K562 (cell line): ENCODE data around the gene SMG9. TPM values are rescaled to one million over a fixed set of nuclear protein-coding genes. Genes with fewer than 3 reads are reported as not detected.
A peak's percentile ranks its signal among the peaks of the same experiment; 100 is the strongest.

Experiments
- CREM ChIP-seq: IDR thresholded peaks from 2 replicates; pipeline ENCODE4 v1.6.1; 2014; ENCODE audit warnings: antibody characterized with exemption, low read depth
- DPF2 ChIP-seq: fragments of 450-650 bp; IDR thresholded peaks from 2 replicates; pipeline ENCODE4 v1.6.1; 2016
- polyA plus RNA-seq, 8 experiments: library from polyadenylated mRNA; depleted of rRNA in 4 of 8; stranded (reverse) in 5 of 8; unstranded in 3 of 8; fragments of >200 nt; fragmentation: Nextera tagmentation in 2 of 8; fragmentation: Illumina TruSeq in 1 of 8; extraction: Ambion mirVana in 2 of 8; extraction: Trizol in 1 of 8; gene quantifications; 2 replicates each; pipeline versions ENCODE4 v1.2.1 to v1.2.3, GENCODE V29; 2011 to 2014; ENCODE audit warnings: inconsistent platforms in 1 of 8, missing spikeins in 1 of 8
- total RNA-seq, 7 experiments: library from RNA; depleted of rRNA in 6 of 7; stranded (reverse); fragments of >200 nt in 6 of 7; fragmentation: Illumina TruSeq in 2 of 7; extraction: Trizol in 2 of 7; gene quantifications; 2 replicates each; pipeline versions ENCODE4 v1.2.1 to v1.2.3, GENCODE V29; 2011 to 2021; ENCODE audit warnings: low replicate concordance in 1 of 7
- TF ChIP-seq, protein P1 (sequence below): fragments of 450-650 bp; IDR thresholded peaks from 2 replicates; pipeline ENCODE4 v1.6.1; 2016; ENCODE audit warnings: antibody characterized with exemption
- TF ChIP-seq, protein P2 (sequence below), 2 experiments: fragments of 450-650 bp; formaldehyde crosslinking in 1 of 2; IDR thresholded peaks; 2 replicates each; pipeline versions ENCODE4 v1.4.0 to v1.6.1; 2014 to 2020; ENCODE audit warnings: mild to moderate bottlenecking in 2 of 2, borderline replicate concordance in 1 of 2, low read depth in 1 of 2
- TF ChIP-seq, protein P3 (sequence below): IDR thresholded peaks from 2 replicates; pipeline ENCODE4 v1.6.1; 2011; ENCODE audit warnings: borderline replicate concordance, low read depth, mild to moderate bottlenecking, moderate library complexity, low read length; ENCODE audit not compliant: insufficient read depth, poor library complexity, severe bottlenecking

SMG9 gene
- total and polyA plus RNA-seq, 9 of the 15 experiments (the other 6 are each of a cell fraction or from before 2014, with no cell fraction given) = 1.7 to 79.7 (median 40.2) TPM

DNA sequence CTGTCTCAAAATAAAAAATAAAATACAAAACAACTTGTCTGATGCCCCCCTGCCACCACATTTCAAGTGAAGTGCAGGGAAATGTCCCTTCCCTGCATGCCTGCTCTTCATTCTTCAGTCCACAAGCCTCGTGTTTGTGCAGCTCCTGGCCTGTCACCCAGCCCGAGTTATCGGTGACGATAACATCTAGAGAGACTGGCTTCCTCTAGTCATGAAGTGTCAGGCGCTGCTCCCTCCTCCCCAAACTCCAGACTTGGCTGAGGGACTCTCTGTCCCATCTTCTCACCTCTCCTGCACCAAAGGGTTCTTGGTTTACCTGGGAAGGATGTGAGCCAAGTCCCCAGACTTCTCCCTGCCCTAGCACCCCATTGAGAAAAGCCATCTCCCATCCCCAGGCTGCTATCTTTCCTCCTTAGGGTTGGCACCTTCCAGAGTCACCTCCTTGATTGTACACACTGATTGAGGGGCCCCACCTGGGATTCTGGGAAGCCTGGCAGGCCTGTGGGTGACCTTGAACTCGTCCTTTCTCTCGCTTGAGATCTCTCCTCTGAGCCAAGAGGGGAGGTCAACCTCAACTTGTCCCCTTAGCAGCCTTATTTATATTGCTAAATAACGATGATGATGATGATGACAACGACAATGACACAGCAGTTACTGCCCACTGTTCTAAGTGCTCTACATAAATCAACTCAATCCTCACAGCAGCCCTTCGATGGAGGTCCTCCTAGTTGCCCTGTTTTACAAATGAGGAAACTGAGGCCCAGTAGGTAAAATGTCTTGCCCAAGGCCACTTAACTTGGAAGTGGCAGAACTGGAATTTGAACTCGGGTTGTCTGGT is 71.7 kb downstream of the SMG9 start (continued):
- TF ChIP-seq, protein P1, sequence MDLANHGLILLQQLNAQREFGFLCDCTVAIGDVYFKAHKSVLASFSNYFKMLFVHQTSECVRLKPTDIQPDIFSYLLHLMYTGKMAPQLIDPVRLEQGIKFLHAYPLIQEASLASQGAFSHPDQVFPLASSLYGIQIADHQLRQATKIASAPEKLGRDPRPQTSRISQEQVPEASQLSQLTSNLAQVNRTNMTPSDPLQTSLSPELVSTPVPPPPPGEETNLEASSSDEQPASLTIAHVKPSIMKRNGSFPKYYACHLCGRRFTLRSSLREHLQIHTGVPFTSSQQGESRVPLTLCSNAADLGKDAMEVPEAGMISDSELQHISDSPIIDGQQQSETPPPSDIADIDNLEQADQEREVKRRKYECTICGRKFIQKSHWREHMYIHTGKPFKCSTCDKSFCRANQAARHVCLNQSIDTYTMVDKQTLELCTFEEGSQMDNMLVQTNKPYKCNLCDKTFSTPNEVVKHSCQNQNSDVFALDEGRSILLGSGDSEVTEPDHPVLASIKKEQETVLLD = no peak
- TF ChIP-seq CREM (peak; percentile 3; the same call in 1 of the 2 replicates), DPF2 (0 out of 2 replicates have a peak, but pooled peaks have one; percentile 28)
- TF ChIP-seq, protein P2, sequence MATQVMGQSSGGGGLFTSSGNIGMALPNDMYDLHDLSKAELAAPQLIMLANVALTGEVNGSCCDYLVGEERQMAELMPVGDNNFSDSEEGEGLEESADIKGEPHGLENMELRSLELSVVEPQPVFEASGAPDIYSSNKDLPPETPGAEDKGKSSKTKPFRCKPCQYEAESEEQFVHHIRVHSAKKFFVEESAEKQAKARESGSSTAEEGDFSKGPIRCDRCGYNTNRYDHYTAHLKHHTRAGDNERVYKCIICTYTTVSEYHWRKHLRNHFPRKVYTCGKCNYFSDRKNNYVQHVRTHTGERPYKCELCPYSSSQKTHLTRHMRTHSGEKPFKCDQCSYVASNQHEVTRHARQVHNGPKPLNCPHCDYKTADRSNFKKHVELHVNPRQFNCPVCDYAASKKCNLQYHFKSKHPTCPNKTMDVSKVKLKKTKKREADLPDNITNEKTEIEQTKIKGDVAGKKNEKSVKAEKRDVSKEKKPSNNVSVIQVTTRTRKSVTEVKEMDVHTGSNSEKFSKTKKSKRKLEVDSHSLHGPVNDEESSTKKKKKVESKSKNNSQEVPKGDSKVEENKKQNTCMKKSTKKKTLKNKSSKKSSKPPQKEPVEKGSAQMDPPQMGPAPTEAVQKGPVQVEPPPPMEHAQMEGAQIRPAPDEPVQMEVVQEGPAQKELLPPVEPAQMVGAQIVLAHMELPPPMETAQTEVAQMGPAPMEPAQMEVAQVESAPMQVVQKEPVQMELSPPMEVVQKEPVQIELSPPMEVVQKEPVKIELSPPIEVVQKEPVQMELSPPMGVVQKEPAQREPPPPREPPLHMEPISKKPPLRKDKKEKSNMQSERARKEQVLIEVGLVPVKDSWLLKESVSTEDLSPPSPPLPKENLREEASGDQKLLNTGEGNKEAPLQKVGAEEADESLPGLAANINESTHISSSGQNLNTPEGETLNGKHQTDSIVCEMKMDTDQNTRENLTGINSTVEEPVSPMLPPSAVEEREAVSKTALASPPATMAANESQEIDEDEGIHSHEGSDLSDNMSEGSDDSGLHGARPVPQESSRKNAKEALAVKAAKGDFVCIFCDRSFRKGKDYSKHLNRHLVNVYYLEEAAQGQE (IDR thresholded peaks at IDR 0.05; ENCODE audit: borderline replicate concordance) = peak; percentile 34; the same call in 1 of the 2 replicates
- TF ChIP-seq, protein P2 (CRISPR knock-in tag; IDR thresholded peaks at IDR 0.05; ENCODE audit: low read depth) = no peak
- TF ChIP-seq, protein P3, sequence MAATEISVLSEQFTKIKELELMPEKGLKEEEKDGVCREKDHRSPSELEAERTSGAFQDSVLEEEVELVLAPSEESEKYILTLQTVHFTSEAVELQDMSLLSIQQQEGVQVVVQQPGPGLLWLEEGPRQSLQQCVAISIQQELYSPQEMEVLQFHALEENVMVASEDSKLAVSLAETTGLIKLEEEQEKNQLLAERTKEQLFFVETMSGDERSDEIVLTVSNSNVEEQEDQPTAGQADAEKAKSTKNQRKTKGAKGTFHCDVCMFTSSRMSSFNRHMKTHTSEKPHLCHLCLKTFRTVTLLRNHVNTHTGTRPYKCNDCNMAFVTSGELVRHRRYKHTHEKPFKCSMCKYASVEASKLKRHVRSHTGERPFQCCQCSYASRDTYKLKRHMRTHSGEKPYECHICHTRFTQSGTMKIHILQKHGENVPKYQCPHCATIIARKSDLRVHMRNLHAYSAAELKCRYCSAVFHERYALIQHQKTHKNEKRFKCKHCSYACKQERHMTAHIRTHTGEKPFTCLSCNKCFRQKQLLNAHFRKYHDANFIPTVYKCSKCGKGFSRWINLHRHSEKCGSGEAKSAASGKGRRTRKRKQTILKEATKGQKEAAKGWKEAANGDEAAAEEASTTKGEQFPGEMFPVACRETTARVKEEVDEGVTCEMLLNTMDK = no peak
